ENCODE results near the gene CCDC47.

The CCDC47 gene

DNA sequence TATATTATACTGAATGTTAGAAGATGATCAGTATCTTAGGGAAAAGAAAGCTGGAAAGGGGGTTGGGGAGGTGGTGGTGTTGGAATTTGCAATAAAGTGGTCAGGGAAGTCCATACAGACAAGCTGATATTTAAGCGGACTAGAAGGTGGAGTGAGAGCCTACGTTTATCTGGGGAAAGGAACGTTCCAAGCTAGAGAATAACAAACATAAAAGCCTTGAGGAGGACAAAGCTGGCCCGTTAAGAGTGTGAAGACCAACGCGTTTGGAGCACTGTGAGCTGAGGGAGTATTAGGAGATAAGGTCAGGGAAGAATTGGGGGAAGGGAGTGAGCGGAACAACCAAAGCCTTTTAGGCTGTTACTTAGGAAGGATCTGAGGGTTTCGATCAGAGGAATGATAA lies 2.0 kb upstream of the CCDC47 start:
- ChIA-PET POLR2A (ENCODE audit: low non-redundant PET) (no interaction called here), CTCF (interaction anchor here (0.8 kb wide), 1 partner anchor 43 kb away, joined by 3 read pairs; no protein-coding TSS in a partner anchor)
- no peak for DNase-seq (ENCODE audit: low spot score)
- no peak overlapping the region for H3K27ac ChIP-seq
- TF ChIP-seq, protein P1, sequence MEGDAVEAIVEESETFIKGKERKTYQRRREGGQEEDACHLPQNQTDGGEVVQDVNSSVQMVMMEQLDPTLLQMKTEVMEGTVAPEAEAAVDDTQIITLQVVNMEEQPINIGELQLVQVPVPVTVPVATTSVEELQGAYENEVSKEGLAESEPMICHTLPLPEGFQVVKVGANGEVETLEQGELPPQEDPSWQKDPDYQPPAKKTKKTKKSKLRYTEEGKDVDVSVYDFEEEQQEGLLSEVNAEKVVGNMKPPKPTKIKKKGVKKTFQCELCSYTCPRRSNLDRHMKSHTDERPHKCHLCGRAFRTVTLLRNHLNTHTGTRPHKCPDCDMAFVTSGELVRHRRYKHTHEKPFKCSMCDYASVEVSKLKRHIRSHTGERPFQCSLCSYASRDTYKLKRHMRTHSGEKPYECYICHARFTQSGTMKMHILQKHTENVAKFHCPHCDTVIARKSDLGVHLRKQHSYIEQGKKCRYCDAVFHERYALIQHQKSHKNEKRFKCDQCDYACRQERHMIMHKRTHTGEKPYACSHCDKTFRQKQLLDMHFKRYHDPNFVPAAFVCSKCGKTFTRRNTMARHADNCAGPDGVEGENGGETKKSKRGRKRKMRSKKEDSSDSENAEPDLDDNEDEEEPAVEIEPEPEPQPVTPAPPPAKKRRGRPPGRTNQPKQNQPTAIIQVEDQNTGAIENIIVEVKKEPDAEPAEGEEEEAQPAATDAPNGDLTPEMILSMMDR (conservative IDR thresholded peaks at IDR 0.05; ENCODE audit: low read depth) = no peak

DNA sequence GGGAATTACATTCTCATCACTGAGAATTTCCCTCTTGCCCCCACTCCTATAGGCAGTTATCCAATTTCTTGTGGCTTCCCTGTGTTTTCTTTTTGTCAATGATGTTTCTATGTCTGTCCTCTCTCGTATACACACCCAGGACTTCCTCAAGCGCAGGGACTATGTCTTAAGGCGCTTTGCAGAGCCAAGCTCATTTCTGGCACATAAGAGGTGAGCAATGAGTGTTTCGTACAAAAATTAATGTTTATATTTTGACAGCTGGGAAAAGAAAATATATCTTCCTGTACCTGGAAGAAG lies 1.5 kb upstream of the CCDC47 start:
- TF ChIP-seq, protein P1 (conservative IDR thresholded peaks at IDR 0.05; ENCODE audit: low read depth) = no peak
- H3K27ac ChIP-seq = peak overlapping the region; percentile 95
- CTCF ChIA-PET = interaction anchor here (0.8 kb wide), 1 partner anchor 44 kb away, joined by 3 read pairs; no protein-coding TSS in a partner anchor
- DNase-seq (ENCODE audit: low spot score) = no peak
- POLR2A ChIA-PET (ENCODE audit: low non-redundant PET) = no interaction called here

DNA sequence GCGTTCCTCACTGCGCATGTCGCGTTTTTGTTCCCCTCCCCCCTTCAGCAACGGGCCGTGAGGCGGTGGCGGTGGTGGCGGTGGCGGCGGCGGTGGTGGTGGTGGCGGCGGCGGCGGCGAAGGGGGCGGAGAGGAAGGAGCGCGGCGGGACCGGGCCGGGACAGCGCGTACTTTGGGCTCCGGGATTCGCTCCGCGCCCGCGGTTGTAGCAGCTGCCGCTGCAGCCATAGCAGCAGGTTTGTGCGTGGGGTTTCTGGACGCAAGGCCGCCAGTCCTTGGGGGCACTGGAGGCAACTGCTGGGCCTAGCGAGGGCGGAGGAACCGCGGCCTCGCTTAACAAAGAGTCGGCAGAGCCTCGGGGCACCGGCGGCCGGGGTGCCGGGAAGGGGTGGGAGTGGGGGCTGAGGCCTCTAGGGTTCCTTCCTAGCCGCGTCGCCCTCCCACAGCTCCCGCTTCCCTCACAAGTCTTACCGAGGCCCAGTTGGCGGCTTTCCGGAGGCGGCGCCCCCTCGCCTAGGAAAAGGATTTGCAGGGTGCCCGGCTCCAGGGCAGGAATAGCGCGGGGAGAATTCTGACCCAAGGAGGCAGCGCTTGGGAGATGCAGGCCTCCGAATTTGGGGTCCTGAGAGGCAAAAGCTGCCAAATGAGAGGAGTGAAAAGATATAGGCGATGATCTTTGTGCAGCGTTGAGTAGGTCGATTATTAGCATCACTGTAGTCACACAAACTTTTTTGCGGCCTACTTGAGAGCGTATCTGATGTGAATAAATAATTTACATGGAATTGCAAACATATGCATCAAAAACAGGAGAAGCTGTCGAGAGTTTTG lies 958 bp upstream of the CCDC47 start, which contains the start of gene DDX42:
TSS of gene DDX42 (plus strand) at position 30 of the 828 bp plus-strand sequence. CDS start 12,880 bp downstream, outside the sequence.
- TF ChIP-seq, protein P1 (conservative IDR thresholded peaks at IDR 0.05; ENCODE audit: low read depth) = no peak
- POLR2A ChIA-PET (ENCODE audit: low non-redundant PET) = interaction anchor here (0.7 to 1.6 kb wide), 2 partner anchors 19 to 32 kb away, joined by 3 to 6 read pairs; no protein-coding TSS in a partner anchor
- peak within 1 kb of the TSS; percentile 95 for H3K27ac ChIP-seq
- peak; percentile 56 for DNase-seq (ENCODE audit: low spot score)
- CTCF ChIA-PET = interaction anchor here (0.6 kb wide), 1 partner anchor 18 kb away, joined by 3 read pairs; no protein-coding TSS in a partner anchor

DNA sequence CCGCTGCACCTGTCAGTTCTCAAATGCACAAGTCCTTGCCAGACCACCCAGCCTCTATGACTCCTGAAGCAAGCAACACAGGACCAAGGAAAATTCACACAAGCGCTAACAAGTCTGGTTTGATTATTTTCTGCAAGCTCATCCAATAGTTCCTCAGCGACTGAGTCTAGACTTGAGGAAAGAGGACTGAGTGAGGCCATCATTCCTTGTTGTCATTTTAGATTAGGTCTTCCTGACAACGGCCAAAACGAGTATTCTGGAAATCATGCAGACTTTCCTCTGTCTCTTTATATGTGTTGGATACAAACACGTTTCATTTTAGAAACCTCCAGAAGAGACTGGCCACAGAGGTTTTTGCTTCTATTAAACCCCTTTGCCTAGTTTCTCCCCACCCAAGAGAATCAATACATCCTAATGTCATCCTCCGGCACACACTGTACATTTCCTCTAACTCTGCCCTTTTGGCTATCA lies 561 bp downstream of the CCDC47 start:
- TF ChIP-seq, protein P1 (conservative IDR thresholded peaks at IDR 0.05; ENCODE audit: low read depth) = no peak
- ChIA-PET POLR2A (ENCODE audit: low non-redundant PET) (interaction anchor here (1.6 kb wide), 1 partner anchor 31 kb away, joined by 6 read pairs; no protein-coding TSS in a partner anchor), CTCF (interaction anchor here (0.6 kb wide), 1 partner anchor 268 kb away, joined by 5 read pairs; no protein-coding TSS in a partner anchor)
- H3K27ac ChIP-seq = peak overlapping the region; percentile 95
- no peak for DNase-seq (ENCODE audit: low spot score)

DNA sequence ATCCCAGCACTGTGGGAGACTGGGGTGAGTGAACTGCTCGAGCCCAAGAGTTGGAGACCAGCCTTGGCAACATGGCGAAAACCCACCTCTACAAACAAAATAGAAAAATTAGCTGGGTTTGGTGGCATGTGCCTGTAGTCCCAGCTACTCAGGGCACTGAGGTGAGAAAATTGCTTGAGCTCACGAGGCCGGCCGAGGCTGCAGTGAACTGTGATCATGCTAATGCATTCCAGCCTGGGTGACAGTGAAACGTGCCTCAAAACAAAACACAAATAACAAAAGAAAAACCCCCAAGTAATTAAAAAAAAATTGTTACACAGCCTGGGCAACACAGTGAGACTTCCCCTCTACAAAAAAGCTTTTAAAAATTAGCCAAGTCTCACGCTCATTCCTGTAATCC lies 5.0 kb downstream of the CCDC47 start:
- no peak for DNase-seq (ENCODE audit: low spot score)
- H3K27ac ChIP-seq = no peak overlapping the region
- TF ChIP-seq, protein P1 (conservative IDR thresholded peaks at IDR 0.05; ENCODE audit: low read depth) = no peak
- ChIA-PET POLR2A (ENCODE audit: low non-redundant PET) (interaction anchor here (0.7 kb wide), 1 partner anchor 357 kb away, joined by 3 read pairs; no protein-coding TSS in a partner anchor), CTCF (interaction anchor here (0.7 to 0.8 kb wide), 2 partner anchors 18 to 26 kb away, joined by 3 to 7 read pairs; no protein-coding TSS in a partner anchor)

DNA sequence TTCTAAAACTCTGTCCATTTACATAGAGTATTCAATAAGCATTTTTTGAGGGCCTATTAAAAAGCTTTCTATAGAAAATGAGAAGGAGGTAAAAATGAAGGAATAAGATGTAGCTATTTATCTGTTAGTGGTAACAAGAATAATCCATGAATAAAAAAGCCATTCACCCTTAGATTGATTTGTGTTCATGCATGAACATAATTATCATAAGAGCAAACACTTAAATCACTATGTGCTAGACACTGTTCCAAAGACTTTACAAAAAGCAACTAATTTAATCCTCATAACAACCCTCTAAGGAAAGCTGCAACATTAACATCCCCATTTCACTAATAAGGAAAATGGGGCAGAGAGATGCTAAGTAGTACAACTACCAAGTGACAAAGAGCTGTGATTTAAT lies 6.6 kb downstream of the CCDC47 start:
- ChIA-PET CTCF (no interaction called here), POLR2A (ENCODE audit: low non-redundant PET) (no interaction called here)
- TF ChIP-seq, protein P1 (conservative IDR thresholded peaks at IDR 0.05; ENCODE audit: low read depth) = no peak
- no peak for DNase-seq (ENCODE audit: low spot score)
- H3K27ac ChIP-seq = no peak overlapping the region

Data from RWPE1 (cell line).